ENCODE data around the gene SNX15.

The SNX15 gene

DNA sequence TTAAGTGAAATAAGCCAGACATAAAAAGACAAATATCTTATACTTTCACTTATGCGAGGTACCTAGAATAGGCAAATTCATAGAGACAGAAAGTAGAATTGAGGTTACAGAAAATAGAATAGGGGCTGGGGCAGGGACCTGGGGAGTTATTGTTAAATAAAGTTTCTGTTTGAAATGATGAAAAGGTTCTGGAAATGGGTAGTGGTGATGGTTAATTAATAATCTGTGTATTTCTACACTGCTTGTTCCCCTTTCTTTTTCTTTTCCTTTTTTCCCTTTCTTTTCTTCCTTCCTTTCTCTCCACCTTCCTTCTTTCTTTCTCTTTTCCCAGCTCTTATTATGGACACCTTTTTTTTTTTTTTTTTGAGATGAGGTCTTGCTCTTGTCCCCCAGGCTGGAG, 28.3 kb downstream of the SNX15 start:
- DNase-seq (ENCODE audit: extremely low read depth in 1 of 2, low read depth in 1 of 2) = no peak

DNA sequence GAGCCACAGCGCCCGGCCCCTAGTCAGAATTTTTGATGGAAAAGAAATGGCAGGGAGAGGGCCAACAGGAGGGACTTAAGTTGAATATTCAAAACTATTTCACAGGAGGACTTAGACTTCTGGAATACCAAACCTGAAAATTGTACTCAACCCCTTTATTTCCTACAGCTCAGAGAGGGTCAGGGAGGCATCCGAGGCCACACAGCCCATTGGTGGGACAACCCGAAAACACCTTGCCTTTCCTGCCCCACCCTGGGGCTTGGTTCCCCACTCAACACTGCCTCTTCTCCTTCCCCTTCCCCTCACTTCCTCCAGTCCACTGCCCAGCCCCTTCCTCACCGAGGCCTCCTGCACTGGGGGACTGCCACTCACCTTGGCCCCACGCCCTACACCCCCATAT, 29.8 kb downstream of the SNX15 start:
- no peak for DNase-seq (ENCODE audit: extremely low read depth in 1 of 2, low read depth in 1 of 2)

DNA sequence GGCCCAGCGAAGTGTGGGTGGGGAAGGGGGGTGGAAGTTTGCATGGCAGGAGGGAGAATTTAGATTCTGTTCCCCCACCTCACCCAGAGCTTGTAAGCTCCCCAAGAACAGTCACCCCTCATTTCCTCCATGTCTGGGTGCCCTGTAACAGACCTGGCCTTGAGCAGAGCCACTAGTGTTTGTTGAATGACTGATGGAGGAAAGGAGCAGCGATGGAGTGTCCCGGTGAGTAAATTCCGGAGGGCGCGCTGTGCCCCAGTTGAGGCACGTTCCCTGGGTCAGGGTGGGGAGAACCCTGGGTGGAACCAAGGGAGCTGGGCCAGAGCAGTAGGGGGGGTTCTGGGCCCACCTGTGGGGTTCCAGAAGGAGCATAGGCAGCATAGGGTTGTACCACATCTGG, 30.3 kb downstream of the SNX15 start:
- no peak for DNase-seq (ENCODE audit: extremely low read depth in 1 of 2, low read depth in 1 of 2)

DNA sequence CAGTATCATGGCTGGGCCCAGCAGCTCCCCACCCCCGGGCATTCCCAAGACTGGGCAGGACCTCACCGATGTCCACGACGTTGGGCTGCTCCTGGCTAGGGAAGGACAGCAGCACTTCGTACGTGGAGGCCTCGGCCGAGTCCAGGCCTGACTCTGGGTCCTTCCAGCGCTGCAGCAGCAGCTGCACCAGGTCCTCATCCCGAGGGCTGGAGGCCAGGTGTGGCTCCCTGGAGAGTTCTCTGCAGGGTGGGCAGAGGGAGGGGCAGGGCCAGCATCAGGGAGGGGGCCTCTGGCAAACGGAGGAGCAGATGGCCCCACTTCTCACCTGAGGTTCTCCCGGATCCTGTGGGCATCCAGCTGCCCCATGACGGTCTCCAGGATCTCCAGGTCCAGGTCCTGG, 30.8 kb downstream of the SNX15 start:
- DNase-seq (ENCODE audit: extremely low read depth in 1 of 2, low read depth in 1 of 2) = no peak

DNA sequence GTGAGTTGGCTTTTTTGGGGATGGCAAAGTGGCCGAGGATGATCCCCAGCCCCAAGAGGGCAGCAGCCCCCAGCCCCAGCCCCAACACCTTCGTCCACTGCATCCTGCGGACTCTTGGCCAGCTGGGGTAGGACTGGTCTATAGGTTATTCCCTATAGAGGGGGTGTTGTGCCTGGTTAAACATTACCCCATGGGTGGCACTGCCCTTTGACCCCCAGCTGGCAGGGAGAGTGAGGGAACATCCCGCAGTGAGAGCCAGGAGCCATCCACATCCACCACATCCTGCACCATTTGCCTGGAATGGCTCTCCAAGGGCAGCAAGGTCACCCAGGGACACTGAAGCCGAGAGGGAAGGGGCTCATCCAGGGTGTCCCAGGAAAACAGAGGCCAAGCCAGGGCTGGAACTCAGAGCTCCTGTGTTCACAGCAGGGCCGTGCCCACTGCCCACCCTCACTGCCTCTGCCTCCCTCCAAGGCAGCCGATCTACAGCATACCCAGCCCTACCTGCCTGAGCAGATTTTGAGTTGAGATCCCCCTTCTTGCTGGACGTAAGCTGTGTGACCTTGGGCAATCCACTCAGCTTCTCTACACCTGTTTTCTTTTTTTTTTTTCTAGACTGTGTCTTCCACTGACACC, 31.3 kb downstream of the SNX15 start, which contains the start of gene NAALADL1:
TSS of gene NAALADL1 (minus strand) at position 135 of the 636 bp plus-strand sequence. CDS start at position 103, 32 bp downstream.
- DNase-seq (ENCODE audit: extremely low read depth in 1 of 2, low read depth in 1 of 2) = no peak

DNA sequence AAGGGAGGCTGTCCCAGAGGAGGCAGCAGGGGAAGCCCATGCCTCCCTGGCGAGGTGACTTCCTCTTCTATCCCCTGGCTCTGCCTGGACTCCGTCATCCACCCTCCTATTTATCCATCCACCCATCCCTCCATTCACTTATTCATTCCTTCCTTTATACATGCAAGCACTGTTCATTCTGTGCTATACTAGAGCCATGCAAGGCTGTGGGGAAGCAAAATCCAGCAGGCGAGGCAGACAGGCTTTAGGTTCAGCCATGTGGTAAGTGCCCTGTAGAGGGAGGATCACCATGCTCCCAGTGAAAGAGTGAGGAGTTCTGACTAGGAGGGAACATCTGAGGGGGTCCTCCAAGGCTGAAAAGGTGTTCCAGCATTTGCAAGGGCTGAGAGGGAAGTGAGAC, 32.3 kb downstream of the SNX15 start:
- DNase-seq (ENCODE audit: extremely low read depth in 1 of 2, low read depth in 1 of 2) = no peak

DNA sequence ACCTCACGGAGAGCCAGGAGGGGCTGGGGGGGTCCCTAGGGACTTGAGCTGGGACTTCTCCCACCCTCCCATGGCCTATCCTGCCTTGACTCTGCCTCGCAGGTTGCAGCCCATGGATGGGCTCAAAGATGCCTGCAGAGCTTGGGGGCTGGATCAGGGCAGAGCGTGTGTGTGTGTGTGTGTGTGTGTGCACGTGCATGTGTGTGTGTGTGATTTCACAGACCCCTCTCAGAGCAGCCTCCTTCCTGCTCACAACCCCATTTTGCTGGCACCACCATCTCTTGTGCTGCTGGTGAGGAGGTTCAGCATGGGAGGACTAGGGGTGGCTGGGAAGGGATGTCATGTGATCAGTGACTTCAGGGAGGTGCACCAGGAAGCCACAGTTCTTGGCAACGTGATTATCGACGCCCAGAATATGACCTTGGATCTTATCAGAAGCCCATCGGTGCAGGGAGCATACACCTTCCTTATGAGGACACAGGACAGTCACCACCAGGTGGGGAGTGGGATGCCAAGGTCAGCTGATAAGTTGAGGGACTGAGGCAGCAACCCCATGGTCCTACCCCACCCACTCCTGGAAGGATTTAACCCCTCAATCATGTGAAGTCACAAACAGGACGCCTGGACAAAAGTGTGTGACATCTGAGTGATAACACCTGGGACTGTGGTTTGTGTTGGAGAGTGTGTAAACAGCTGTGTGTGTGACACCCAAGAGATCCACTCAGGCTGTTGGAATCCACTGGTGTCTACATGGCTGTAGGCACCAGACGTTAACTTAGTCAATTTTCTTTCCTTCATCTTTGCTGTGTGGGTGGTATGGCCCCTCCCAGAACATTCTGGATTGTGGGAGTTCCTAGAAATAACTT, 33.0 kb downstream of the SNX15 start:
- DNase-seq (ENCODE audit: extremely low read depth in 1 of 2, low read depth in 1 of 2) = no peak

DNA sequence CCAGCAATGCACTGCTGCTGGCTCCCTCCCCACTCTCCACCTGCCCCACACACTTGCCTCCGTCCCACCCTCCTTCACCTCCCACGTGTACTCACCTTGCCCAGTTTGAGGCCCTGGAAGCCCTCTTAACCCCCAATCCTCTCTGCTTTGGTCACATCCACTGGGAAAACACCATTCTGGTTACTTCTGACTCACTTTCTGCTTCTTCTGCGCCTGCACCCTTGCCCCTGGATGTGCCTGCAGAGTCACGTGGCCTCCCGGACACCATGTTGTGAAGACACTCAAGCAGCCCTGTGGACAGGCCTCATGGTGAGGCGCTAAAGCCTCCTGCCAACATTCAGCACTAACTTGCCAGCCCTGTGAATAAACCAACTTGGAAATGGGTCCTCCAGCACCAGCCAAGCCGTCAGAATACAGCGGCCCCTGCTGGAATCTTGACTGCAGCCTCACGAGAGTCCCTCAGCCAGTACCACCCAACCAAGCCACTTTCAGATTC, 33.7 kb downstream of the SNX15 start:
- DNase-seq (ENCODE audit: extremely low read depth in 1 of 2, low read depth in 1 of 2) = no peak

DNA sequence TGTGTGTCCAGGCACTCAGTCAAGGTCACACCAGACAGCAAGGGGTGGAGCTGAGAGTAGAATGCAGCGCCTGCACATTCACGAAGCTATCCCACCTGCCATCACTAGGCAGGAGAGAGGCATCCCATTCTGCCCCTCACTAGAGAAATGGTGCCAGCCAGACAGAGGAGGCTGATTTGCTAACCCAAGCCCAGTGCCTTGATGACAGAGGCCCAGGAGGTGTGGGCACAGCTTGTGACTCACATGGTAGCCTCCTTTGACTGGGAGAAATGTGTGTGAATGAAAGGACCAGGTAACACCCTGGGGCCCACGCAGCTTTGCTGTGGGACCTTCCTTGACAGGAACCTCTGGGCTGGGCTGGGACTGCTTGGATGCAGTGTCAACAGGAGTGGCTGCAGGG, 36.3 kb downstream of the SNX15 start:
- no peak for DNase-seq (ENCODE audit: extremely low read depth in 1 of 2, low read depth in 1 of 2)

DNA sequence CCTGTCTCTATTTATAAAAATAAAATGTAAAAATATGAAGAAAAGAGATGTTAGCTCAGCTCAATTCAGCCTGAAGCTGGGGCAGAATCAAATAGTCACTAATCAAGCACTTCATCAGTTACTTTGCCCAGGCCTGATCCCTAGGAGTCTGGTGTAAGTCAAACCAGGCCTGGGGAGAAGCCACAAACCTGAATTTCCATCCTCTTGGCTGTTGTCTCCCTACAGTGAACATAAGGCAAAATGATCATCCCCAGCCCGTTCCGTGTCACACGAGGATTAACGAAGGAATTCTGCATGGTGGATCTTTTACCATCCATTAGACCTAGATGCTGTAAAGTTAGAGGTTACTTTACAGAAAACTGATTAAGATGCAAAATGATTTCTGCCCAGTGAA, 37.6 kb downstream of the SNX15 start:
- DNase-seq (ENCODE audit: extremely low read depth in 1 of 2, low read depth in 1 of 2) = no peak

DNA sequence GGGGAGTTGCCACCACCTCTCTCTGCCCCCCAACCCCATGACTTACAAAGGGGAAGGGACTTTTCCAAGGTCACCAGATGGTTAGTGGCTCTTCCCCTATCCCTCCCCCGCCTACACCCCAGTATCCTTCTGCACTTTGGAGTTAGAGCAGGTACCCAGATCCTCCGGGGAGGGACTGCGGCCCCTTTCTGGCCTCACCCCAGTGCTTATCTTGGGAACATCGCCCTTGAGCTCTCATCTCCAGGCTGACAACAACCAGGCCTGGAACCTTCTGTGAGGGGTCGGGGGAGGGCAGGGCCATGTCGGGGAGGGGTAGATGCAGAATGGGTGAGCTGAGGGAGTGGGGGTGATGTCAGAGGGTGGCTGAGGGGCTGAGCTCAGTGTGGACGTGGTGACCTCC, 38.6 kb downstream of the SNX15 start:
- no peak for DNase-seq (ENCODE audit: extremely low read depth in 1 of 2, low read depth in 1 of 2)

DNA sequence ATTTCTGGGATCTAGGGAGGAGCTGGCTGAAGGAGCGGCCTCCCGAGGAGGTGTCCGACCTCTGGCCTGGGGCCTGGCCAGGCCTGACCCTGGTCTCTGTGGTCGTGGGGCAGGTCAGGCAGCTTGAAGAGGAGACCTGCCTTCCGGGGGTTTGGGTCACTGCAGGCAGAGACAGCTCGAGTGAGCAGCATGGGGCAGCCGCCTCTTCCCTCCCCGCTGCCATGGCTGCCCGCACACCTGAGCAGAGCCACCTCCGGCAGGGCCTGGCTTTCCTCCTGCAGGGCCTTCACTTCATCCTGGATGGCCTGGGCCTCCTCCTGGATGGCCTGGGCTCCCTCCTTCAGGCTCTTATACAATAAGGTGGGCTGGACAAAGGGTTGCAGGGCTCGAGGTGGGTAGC, 39.1 kb downstream of the SNX15 start:
- DNase-seq (ENCODE audit: extremely low read depth in 1 of 2, low read depth in 1 of 2) = no peak

DNA sequence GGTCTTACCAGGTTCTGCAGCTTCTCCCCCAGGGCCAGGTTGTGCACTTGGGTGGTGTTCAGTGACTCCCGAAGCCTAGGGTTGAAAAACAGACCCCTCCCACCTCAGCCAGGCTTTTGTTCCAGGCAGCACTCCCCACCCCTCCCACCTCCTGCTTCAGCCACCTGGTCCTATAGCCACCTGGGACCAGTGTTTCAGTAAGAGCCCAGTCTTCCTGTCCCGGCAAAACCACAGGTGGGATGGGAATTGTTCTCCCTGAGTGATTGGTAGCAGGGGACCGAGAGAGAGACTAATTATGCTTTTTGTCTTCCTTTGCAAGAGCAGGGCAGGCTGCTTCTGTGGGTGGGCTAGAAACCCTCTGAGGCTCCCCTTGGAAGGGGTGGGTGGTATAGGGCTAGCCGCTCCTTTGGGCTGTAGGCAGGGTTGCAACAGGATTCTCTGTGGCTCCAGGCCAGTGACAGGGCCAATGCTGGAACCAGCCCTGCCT, 39.6 kb downstream of the SNX15 start:
- no peak for DNase-seq (ENCODE audit: extremely low read depth in 1 of 2, low read depth in 1 of 2)

DNA sequence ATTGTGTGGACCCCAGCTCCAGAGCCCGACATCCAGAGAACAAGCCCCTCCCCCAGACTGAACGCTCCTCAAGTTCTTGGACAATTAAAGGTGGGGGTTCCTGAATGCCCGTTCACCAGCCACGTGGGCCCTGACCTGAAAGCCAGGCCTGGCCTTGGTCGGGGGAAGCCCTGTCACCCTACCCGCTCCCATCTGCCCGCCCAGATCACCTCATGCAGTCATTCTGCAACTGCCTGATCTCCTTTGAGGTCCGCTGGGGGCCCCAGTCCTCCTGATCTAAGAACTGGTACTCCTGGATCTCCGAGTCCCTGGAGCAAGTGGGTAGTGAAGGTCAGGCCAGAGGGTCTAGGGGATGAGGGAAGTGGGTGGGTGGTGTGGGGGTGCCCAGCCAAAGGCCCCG, 40.2 kb downstream of the SNX15 start:
- no peak for DNase-seq (ENCODE audit: extremely low read depth in 1 of 2, low read depth in 1 of 2)

DNA sequence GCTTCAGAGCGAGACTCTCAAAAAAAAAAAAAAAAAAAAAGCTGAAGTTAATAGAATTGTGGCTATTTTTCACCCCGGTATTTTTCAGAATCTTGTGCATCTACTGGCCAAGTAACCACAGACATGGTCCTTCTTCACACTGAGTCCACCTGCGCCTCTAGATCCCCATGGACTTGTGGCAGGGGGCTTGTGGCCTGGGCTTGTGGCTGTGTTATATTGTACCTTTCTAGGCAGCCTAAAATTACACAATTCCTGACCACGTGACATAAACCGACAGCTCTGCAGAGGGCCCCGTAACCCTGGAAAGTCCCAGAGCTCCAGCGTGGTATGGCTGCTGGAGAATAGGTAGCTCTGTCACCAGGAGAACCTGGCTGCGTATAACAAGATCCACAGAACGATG, 42.0 kb downstream of the SNX15 start:
- DNase-seq (ENCODE audit: extremely low read depth in 1 of 2, low read depth in 1 of 2) = no peak

DNA sequence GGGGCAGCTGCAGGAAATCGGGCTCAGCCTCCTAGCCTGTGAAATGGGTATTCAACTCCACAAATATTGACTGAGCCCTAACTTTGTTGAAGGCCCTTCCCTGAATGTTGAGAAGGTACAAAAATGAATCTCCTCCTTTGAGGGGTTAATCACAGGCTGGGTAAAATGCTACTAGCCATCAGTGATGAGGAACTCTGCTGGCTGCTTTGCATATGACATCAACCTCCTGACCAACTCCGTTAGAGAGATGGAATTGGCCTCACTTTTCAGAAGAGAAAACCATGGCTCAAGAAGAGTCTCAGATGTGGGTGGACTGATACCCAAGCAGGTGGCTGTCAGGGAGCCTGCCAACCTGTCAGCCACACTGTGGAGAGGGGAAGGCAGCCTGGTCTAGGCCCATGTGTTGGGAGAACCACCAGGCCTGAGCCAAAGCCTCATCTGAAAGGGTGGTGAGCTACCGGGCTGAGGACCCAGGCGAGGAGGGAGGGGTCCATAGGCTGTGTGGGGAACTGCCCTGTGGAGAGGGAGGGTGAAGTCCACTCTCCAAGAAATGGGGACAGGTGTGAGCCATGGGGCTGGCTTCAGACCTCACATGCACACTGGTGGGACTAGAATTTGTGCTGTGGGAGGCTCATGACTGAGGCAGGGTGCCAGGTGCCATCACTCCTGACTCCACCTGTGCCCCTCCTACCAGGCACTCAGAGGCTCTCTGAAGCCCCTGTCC, 44.8 kb downstream of the SNX15 start:
- no peak for DNase-seq (ENCODE audit: extremely low read depth in 1 of 2, low read depth in 1 of 2)

DNA sequence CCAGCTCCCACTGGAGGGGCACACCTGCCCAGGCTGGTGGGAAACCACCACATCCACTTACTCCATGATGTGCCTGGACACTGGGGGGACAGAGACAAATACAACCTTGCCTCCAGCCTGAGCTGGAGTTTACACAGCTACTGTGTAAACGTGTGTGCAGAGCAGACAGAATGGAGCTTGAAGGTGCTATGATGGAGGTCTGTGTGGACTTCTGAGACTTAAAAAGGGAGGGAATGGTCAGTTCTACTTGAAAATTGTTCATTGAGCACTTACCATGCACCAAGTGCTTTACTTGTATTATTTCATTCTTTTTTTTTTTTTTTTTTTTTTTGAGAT, 45.4 kb downstream of the SNX15 start:
- DNase-seq (ENCODE audit: extremely low read depth in 1 of 2, low read depth in 1 of 2) = no peak

DNA sequence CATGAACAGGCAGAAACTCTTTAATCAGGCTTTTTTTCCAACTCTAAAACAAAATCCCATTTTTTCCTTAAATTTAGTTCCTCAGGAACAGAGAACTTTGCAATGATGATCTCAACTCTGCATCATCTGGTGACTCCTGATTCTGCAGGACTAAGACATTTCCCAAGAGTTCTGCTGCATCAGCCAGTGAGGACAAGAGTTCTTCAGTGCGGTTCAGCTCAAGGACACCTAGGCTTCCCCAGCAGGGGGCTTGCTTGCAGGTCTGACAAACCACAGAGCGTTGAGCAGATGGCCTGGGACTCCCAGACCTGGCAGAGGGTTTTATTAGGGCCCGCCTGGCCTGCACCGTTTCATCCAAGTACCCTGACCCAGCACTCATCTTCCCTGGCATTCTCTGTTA, 50.2 kb downstream of the SNX15 start:
- no peak for DNase-seq (ENCODE audit: extremely low read depth in 1 of 2, low read depth in 1 of 2)

DNA sequence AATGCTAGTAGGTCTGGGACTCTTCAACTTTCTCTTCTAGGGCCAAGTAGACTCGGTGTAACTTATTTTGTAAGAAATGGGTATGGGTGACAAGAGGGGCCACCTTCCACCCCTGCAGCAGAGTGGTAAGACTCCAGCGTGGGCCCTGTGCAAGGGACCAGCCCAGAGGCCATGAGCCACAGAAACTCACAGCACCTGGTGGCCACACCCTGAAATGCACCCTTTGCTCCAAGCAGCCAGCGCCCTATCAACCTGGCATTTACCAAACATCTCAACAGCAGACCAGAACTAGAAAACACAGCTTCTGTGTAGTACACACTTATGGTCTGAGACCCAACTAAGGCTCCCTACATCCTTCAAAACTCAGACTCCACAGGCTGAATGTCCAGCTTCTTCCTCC, 50.9 kb downstream of the SNX15 start:
- peak; percentile 37 to 57 for DNase-seq (ENCODE audit: extremely low read depth in 1 of 2, low read depth in 1 of 2)

DNA sequence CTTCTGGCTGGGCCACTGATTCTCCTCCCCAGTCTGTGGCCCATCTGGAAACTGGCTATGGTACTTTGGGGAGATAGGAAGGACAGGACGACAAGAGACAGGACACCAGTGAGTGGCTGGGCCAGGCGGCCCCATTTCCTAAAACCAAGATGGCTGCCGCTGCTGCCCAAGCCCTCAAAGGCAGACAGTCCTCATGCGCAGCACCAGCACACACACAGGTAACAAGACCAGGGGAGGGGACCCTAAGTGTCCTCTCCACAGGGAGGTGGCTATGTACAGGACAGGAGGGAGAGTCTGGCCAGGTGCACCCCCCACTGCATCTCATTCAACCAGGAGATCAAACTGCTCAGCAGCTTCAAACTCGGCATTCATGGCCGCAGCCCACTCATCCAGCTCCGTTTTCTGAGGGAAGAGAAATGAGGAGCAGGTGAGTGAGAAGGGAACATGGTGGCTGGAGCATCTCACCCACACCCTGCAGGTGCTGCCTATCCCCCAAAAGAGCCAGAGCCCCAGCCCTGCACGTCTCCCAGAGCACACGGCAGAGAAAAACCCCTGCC, 51.6 kb downstream of the SNX15 start:
- no peak for DNase-seq (ENCODE audit: extremely low read depth in 1 of 2, low read depth in 1 of 2)

DNA sequence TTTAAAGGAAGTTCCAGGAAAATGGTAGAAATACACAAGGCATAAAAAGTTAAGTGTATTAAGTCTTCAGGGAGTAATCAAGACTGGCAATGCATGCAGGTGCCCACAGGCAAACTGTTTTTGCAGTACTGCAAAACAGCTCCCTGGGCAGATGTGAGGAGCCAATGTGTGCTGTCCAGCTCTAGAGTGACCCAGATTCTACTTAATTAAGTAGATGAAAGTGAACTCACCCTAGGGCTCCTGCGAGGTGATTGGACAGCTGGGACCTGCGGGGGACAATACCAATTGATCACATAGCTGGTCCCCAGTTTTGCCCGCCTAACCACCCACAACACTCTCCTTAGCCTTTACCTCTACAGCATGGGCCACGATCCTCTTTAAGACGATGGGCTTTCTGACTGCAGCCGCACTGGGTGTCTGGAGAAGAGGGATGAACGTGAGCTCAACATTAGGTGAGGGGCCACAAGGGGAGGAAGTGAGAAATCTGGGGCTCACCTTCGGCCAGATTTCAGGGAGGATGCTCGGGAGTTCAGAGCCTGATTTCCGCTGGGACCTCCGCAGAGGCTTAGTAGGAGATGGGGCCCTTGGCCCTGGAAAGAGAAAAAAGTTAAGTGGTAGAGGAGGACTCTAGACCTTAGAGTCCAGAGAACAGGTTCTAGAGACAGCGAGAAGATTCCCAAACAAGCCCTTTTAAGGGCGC, 56.0 kb downstream of the SNX15 start:
- DNase-seq (ENCODE audit: extremely low read depth in 1 of 2, low read depth in 1 of 2) = no peak

Measured in activated CD8-positive, alpha-beta memory T cell treated with anti-CD3 and anti-CD28 coated beads for 1 hour (primary cell).